T-helper 22 cell (primary cell): Measurements from ENCODE around the gene IGSF9B.
A peak's percentile ranks its signal among the peaks of the same experiment; 100 is the strongest.
"Not testable (repeated sequence)": the region's sequence is repeated elsewhere in the genome, so short reads cannot be mapped to it uniquely, and the experiment has no call there.

ENCODE experiments used
- DNase-seq: peaks from one replicate; pipeline ENCODE4 v3.0.0-alpha.2; 2020; ENCODE audit warnings: low read depth

IGSF9B gene

GRCh38 chr11:133956650-133957633 is at the start of gene IGSF9B:
Gene IGSF9B, minus strand, starts transcription at chr11:133956968. Its CDS starts 214 bp downstream, at chr11:133956754.
- peak; percentile 78 for DNase-seq

- no peak for DNase-seq
These were observed 47.9 kb upstream of the IGSF9B start for GRCh38 chr11:134004496-134005172.

GRCh38 chr11:134003792-134004495 is 47.2 kb upstream of the IGSF9B start:
- no peak for DNase-seq

GRCh38 chr11:134002819-134003218 is 46.1 kb upstream of the IGSF9B start:
- DNase-seq: not testable (repeated sequence)

- not testable (repeated sequence) for DNase-seq
These were observed 45.6 kb upstream of the IGSF9B start for GRCh38 chr11:134002338-134002737.

- no peak for DNase-seq
These were observed 44.8 kb upstream of the IGSF9B start for GRCh38 chr11:134001596-134001995.

GRCh38 chr11:134001088-134001487 is 44.3 kb upstream of the IGSF9B start:
- no peak for DNase-seq

GRCh38 chr11:133999355-133999754 is 42.6 kb upstream of the IGSF9B start:
- no peak for DNase-seq

GRCh38 chr11:133997554-133997953 is 40.8 kb upstream of the IGSF9B start:
- DNase-seq: no peak

- no peak for DNase-seq
These were observed 39.9 kb upstream of the IGSF9B start for GRCh38 chr11:133996671-133997070.

- no peak for DNase-seq
These were observed 38.3 kb upstream of the IGSF9B start for GRCh38 chr11:133995066-133995465.

- no peak for DNase-seq
These were observed 37.2 kb upstream of the IGSF9B start for GRCh38 chr11:133993921-133994320.

- no peak for DNase-seq
These were observed 36.3 kb upstream of the IGSF9B start for GRCh38 chr11:133993107-133993506.

- no peak for DNase-seq
These were observed 35.4 kb upstream of the IGSF9B start for GRCh38 chr11:133992121-133992520.

GRCh38 chr11:133991101-133991500 is 34.3 kb upstream of the IGSF9B start:
- DNase-seq: no peak

- DNase-seq: no peak
These were observed 33.7 kb upstream of the IGSF9B start for GRCh38 chr11:133990501-133990900.

- no peak for DNase-seq
These were observed 32.1 kb upstream of the IGSF9B start for GRCh38 chr11:133988686-133989410.

- no peak for DNase-seq
These were observed 30.4 kb upstream of the IGSF9B start for GRCh38 chr11:133987171-133987570.

GRCh38 chr11:133985981-133986944 is 29.5 kb upstream of the IGSF9B start:
- DNase-seq: no peak

- DNase-seq: no peak
These were observed 28.1 kb upstream of the IGSF9B start for GRCh38 chr11:133984828-133985227.
